GM18498 (cell line): ENCODE results near the gene ADAM20.
"Not testable (repeated sequence)": the region's sequence is repeated elsewhere in the genome, so short reads cannot be mapped to it uniquely, and the experiment has no call there.

Experiments used
- ATAC-seq: cut with Tn5 transposase; IDR thresholded peaks from one replicate; pipeline ENCODE4 v1.9.1; 2021; ENCODE audit warnings: mild to moderate bottlenecking, moderate library complexity; ENCODE audit not compliant: unreplicated experiment

Gene ADAM20

DNA sequence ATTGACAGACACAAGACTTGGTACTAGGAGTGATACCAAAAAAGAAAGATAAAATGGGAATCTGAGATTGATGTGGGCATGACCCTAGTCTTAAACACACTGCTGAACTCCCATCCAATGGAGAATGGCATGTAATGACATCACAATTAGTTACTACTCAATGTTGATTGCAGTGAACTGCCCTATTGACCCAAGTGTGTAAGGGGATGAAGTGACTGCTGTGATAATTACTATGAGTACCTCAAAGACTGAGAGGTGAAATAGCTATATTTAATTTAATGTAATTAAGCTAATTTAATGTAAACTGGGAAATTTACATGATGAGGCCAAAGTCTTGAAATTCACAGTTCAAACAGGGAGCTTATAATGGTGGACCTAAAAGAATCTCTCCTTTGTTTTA is at the start of gene ADAM20:
ADAM20 (minus strand) TSS at position 101 of the 400 bp plus-strand sequence. CDS start 10,247 bp downstream, outside the sequence.
- ATAC-seq = no peak

DNA sequence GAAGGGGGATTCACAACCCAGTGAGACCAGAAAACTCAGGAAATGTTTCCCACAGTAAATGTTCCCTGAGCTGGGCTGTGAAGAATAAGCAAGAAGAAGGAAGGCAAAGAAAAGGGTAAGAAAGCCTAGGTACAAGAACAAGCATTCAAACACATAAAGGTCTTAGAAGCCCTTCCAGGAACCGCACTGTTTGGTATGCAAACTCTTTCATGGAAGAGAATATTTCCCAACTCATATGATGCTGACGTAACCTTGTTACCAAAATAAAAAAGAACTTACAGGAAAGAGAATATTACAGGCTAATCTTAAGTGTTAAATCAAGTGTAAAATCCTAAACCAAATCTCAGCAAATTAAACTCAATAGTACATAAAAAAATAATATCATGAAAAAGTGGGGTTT is 42.1 kb upstream of the ADAM20 start:
- no peak for ATAC-seq

DNA sequence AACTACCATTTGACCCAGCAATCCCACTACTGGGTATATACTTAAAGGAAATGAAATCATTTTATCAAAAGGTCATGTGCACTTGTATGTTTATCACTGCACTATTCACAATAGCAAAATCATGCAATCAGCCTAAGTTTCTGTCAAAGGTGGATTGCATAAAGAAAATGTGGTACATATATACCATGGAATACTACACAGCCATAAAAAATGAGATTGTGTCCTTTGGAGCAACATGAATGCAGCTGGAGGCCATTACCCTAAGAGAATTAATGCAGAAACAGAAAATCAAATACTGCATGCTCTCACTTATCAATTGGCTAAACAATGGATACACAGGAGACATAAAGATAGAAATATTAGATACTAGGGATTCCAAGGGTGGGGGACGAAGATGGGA is 38.2 kb upstream of the ADAM20 start:
- ATAC-seq = no peak

DNA sequence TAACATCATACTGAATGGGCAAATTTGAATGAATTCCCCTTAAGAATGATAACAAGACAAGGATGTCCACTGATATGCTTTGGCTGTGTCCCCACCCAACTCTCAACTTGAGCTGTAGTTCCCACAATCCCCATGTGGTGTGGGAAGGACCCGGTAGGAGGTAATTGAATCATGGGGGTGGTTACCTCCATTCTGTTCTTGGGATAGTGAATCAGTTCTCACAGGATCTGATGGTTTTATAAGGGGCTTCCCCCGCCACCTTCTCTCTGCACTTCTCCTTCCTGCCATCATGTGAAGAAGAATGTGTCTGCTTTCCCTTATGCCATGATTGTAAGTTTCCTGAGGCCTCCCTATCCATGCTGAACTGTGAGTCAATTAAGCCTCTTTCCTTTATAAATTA is 36.3 kb upstream of the ADAM20 start:
- no peak for ATAC-seq

DNA sequence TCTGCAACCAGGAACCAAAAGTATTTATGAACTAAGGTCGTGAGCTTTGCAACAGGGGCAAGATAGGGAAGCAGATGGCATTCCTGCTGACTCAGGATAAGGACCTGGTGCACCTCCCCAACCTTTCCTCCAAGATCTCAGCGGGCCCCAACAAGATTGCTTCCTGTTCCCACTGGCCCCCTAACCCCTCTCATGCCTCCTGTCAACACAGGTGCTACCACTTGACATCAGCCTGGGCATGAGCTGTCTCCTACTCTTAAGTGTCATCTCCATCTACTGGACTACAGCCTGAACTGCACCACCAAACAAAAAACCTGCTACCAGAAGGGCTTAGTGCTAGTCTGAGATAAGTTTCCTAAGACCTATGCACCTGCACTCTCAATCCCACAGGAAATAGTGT is 33.0 kb upstream of the ADAM20 start:
- no peak for ATAC-seq

DNA sequence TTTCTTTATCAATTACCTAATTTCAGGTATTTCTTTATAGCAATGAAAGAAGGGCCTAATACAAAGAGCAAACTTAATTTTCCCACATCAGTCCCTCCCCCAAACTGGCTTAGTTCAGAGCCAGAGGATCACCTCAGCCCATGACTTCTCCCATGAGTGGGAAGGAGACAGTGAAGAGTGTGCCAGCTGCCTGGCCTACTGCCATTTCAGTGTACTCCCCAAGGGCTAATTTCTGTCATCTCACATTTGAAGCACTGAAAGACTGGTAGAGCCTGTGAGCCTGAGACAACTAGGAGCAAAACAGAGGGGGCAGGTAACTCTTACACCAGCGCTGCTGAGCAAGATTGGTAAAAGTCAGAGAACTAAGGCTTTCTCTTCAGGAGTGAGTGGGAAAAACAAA is 29.1 kb upstream of the ADAM20 start:
- no peak for ATAC-seq

DNA sequence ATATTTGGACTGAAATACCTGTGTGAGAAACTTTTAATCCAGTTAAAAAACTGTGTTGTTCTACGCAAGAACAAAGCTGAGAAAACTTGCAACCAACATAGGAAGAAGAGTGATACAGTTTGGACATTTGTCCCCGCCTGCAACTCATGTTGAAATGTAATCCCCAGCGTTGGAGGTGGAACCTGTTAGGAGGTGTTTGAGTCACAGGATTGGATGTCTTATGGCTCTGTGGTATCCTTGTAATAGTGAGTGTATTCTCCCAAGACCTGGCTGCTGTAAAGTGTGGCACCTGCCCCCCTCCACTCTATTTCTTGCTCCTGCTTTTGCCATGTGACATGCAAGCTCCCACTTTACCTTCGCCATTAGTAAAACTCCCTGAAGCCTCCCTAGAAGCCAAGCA is 28.6 kb upstream of the ADAM20 start:
- no peak for ATAC-seq

DNA sequence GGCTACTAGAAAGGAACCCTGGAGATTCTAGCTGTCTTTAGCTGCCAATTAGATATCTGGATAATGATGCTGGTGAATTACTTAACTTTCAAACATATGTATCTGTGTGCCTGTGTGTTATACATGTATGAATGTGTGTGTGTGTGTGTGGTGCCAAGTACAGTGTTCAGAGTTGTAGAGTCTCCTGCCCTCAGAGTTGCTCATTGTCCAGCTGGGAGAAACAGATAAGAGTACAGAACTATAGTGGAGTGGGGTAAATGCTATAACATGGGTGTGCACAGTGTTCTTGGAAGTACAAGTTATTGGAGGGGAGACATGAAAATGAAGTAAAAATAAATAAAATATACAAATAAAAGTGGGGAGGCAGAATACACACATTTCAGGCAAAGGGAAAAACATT is 23.6 kb upstream of the ADAM20 start:
- no peak for ATAC-seq

DNA sequence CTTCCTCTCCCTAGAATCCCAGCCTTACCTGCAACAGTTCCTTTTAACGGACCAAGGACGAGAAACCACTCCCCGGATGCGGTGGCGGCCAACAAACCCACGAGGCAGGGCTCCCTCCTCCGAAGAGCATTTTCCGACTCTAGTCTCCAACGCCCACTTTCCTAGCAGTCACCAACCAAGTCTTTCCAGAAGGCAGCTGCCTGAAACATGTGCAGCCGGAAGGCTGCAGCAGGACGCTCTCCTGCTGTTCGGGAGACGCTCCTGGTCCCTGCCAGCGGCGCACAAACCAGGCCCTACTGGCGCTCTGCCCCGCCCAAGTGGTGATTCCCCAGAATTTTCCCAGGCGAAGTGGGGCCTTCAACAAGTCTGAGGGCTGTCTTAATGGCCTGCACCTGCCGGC is 21.1 kb upstream of the ADAM20 start:
- ATAC-seq = no peak

DNA sequence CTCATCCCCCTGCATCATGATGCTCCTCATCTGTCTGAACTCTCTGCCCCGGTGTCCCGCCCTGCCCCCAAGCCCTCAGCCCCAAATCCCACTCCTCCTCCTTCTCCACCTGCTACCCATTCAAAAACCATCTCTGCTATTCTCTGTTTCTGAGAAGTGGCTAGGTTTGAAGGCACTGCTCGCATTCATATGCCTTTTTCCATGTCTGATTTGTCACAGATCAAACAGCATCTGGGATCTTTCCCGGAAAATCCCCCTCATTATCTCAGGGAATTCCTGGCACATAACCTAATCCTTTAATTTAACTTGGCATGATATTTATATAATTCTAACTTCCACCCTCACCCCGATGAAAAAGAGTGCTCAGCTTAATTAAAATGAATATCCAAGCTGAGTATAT is 3.3 kb upstream of the ADAM20 start:
- no peak for ATAC-seq

DNA sequence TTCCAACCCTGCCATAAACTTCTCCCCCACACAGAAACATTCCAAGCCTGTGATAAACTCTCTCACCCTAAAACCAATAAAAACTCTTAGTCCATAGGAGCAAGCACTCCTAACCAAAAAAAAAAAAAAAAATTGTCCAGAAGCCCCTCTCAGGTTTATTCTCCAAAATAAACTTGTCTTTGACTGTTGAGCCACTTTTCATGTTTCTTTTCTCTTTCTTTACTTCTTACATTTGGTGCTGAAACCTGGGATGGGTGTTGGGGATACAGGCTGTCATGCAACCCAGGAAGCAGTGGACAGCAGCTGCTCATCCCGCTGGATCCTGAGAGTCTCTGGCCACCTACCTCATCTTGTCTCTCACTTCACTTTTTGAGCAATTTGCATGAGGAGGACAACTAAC is 2.0 kb upstream of the ADAM20 start:
- ATAC-seq = no peak

DNA sequence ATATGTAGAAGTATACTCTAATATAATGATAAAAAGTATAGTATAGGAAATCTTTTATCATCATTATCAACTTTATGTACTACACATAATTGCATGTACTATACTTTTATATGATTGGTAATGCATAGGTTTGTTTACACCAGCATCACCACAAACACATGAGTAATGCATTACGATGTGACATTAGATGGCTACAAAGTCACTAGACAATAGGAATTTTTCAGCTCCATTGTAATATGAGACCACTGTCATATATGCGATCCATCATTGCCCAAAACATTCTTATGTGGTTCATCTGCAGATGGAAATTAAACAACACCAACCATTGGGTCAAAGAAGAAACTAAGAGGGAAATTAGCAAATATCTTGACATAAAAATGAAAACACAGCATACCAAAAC is 4.4 kb downstream of the ADAM20 start:
- ATAC-seq = no peak

DNA sequence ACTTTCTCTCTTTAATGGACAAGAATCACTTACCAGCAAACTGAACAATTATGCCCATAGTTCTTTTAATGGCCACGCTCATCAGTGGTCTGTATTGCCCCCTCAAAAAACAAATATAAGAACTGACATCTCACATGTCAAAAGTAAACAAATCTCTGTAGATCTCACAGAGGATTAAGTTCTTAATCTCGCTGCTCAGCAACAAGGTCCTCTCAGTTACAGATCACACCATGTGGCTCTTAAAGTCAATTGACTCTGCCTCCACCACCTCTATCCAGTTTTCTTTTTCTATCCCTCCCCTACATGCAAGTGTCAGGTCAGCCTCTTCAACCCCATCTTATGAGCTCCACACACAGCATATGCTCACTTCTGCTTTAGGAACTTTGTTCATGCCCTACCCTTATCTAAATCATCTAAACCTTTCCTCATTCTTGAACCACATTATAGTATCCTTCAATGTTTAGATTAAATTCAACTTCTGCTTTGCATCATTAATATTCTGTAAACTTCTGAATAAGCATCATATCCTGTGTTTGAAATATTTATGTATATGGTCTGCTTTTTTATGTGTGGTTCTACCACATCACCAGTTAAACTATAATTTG is 7.2 kb downstream of the ADAM20 start:
- ATAC-seq = no peak

DNA sequence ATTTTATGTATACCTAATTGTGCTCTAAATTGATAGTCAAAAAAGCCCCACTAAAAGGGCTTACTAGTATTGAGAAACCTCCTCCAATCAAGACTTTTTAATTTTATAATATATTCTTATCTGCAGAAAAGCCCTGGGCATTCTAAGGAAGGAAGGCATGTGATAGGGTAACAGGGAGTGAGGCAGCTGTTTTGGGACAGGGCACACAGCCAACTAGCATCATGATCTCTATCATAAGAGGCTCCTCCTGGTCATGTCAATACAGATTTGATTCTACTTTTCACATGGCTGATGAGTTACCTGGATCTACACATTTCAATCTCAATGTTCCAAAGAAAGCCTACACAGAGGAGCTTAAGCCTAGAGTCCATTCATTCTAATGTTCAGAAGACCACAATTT is 9.1 kb downstream of the ADAM20 start:
- ATAC-seq = no peak

DNA sequence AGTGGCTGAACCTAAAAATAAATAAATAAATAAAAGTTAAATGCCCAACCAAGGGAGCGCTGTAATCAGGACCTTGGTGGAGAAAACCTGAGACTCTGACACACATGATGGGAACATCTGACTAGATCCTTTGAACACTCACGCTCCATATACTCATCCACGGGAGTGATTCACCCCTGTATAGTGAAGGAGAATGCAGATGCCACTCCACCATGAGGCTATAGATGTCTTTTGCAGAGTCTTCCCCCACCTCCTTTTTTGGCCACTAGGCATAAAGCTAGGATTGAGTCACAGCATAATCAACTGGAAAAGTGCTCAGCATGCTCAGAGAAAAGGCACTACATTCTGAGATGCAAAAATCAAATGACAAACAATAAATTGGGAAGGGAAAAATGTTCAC is 19.0 kb downstream of the ADAM20 start:
- no peak for ATAC-seq

DNA sequence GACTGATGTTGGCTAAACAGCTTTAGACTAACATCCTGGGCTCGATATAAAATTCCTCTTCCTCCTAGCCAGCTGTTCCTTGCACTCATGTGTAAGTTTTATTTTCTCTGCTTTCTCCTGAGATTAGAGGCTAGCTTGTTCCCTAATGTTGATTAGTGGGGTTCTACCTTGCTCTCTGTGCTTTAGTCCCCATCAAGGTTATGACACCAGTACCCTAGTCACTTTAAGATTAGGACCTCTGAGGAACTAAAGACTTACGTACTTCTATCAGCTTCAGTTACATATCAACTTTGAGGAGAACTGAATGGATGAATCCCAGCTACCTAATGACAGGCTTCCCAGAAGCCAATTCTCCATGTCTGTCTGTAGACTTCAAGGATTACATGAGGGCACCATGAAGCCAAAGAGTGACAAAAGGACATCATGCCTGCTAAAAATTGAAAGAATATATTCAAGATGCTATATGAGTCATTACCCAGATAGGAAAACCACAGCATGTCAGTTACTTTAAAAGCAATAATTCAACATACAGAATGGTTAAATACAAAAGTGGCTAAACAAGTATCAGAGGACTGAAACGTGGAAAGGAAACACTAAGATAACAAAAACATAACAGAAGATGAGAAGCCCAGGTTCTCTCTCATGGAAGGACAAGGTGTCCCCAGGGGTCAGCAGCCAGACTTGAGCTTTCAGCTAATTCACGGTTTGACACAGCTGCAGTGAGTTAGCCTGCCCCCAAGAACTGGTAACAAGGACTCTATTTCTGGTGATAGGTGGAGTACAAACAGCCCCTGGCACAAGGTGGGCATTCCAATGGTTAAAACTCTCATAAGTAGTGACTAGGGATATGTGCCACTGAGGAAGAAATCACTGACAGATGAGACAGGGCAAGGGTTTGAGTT is 20.4 kb downstream of the ADAM20 start:
- no peak for ATAC-seq

DNA sequence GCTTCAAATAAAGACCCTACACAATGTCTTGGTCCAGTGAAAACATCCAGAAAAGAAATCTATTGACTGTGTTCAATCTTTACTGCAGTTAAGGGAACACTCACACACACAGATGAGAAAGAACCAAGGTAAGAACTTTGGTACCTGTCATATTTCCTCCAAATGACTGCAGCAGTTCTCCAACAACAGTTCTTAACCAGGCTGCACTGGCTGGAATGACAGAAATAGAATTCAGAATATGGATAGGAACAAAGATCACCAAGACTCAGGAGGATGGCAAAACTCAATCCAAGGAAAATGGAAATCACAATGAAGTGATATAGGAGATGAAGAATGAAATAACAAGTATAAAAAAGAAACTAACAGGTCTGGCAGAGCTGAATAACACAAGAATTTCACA is 36.6 kb downstream of the ADAM20 start:
- ATAC-seq = no peak

DNA sequence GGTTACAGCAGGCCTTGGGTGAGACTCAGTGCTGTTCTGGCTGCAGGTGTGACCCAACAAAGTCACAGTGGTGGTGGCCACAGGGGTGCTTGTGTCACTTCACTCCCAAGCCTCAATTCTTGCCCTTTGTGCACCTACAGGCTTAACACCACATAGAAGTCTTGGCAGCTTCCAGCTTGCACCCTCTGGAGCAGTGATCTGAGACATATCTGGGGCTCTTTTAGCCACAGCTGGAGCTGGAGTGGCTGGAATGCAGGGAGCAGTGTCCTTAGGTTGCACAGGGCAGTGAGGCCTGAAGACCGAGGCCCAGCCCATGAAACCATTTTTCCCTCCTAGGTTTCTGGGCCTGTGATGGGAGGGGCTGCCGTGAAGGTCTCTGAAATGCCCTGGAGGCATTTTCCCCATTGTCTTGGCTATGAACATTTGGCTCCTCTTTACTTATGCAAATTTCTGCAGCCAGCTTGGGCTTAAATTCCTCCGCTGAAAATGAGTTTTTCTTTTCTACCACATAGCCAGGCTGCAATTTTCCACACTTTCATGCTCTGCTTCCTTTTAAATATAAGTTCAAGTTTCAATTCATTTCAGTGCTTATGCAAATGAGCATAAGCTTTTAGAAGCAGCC is 45.1 kb downstream of the ADAM20 start:
- ATAC-seq = no peak

DNA sequence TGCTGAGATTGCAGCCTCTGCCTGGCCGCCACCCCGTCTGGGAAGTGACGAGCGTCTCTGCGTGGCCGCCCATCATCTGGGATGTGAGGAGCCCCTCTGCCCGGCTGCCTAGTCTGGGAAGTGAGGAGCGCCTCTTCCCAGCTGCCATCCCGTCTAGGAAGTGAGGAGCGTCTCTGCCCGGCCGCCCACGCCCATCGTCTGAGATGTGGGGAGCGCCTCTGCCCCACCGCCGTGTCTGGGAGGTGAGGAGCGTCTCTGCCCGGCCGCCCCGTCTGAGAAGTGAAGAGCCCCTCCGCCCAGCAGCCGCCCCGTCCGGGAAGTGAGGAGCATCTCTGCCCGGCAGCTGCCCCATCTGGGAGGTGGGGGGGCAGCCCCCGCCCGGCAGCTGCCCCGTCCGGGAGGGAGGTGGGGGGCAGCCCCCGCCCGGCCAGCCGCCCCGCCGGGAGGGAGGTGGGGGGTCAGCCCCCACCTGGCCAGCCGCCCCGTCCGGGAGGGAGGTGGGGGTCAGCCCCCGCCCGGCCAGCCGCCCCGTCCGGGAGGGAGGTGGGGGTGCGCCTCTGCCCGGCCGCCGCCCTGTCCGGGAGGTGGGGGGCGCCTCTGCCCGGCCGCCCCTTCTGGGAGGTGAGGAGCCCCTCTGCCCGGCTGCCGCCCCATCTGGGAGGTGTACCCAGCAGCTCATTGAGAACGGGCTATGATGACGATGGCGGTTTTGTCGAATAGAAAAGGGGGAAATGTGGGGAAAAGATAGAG is 57.3 kb downstream of the ADAM20 start:
- not testable (repeated sequence) for ATAC-seq

DNA sequence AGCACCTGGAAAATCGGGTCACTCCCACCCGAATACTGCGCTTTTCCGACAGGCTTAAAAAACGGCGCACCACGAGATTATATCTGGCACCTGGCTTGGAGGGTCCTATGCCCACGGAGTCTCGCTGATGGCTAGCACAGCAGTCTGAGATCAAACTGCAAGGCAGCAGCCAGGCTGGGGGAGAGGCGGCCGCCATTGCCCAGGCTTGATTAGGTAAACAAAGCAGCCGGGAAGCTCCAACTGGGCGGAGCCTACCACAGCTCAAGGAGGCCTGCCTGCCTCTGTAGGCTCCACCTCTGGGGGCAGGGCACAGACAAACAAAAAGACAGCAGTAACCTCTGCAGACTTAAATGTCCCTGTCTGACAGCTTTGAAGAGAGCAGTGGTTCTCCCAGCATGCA is 59.3 kb downstream of the ADAM20 start:
- ATAC-seq = not testable (repeated sequence)

DNA sequence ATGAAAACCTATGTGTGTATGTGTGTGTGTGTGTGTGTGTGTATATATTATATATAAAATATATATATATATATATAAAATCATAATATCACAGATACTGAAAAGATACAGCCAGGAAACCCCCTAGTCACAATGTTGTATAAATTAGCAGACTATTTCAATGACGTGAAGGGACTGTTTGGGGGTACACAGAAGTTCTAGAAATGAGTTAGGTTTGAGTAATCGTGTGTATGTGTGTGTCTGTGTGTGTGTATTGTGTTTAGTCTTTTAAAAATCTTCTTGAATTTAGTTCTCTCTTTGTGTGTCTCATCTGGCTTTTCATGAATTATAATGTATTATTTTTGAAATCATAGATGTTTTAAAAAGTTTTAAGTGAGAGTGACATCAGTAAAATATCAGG is 61.0 kb downstream of the ADAM20 start:
- no peak for ATAC-seq
